ENCODE data around the gene CALCOCO2. TPM values are rescaled to one million over a fixed set of nuclear protein-coding genes. Genes with fewer than 3 reads are reported as not detected.

CALCOCO2 gene
- total and polyA plus RNA-seq, 4 donors, result 23.0 to 64.9 (median 44.0) TPM

DNA sequence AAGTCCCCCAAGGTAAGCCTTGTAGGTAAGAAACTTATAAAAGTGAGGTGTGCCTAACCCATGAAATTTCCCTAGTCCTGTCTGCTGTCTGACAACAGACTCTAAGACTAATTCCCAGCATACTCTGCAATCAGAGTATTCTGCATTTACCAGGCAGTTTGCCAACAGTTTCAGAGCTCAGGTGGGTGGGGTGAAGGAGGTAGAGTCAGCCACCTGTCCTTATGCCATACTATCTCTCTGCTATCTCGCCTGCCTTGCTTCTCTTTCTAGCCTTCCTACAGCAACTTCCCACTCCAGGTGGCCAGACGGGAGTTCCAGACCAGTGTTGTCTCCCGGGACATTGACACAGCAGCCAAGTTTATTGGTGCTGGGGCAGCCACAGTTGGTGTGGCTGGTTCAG is 64.1 kb downstream of the CALCOCO2 start:
- 86% methylated on average over 3 of the region's 3 CpGs for WGBS
- Histone ChIP-seq H3K4me3 (ENCODE audit: low read depth in 1 of 3, low read length in 3 of 3) (no peak overlapping the region), H3K9ac (ENCODE audit: low read depth in 1 of 2, low read length in 2 of 2) (no peak overlapping the region), H3K27ac (ENCODE audit: low read depth in 1 of 2, low read length in 2 of 2) (no peak overlapping the region), H3K36me3 (ENCODE audit: control insufficient read depth in 4 of 4, insufficient read depth in 3 of 4, low read depth in 1 of 4, low read length in 3 of 4) (peaks cover 3 to 22% (median 12%) of the 10 kb centered on the region in 4 donors), H3K27me3 (ENCODE audit: control insufficient read depth in 4 of 4, insufficient read depth in 4 of 4, low read length in 3 of 4) (no peaks in the 10 kb centered on the region), H3K9me3 (ENCODE audit: control insufficient read depth in 4 of 4, low read length in 3 of 4) (no peaks in the 10 kb centered on the region), H3K4me1 (ENCODE audit: control insufficient read depth in 4 of 4, insufficient read depth in 4 of 4, low read length in 3 of 4) (peaks cover 0 to 16% (median 12%) of the 10 kb centered on the region in 4 donors)
- TF ChIP-seq HNF4G (IDR thresholded peaks at IDR 0.05), result no peak
- TF ChIP-seq RAD21 (IDR thresholded peaks at IDR 0.05), result no peak
- no peak for DNase-seq (ENCODE audit: low spot score)

- Histone ChIP-seq H3K9me3 (ENCODE audit: control insufficient read depth in 4 of 4, low read length in 3 of 4) (no peaks in the 10 kb centered on the region), H3K4me1 (ENCODE audit: control insufficient read depth in 4 of 4, insufficient read depth in 4 of 4, low read length in 3 of 4) (no peaks in the 10 kb centered on the region), H3K9ac (ENCODE audit: low read depth in 1 of 2, low read length in 2 of 2) (no peak overlapping the region), H3K36me3 (ENCODE audit: control insufficient read depth in 4 of 4, insufficient read depth in 3 of 4, low read depth in 1 of 4, low read length in 3 of 4) (peaks cover 0 to 14% (median 3%) of the 10 kb centered on the region in 4 donors), H3K4me3 (ENCODE audit: low read depth in 1 of 3, low read length in 3 of 3) (no peak overlapping the region), H3K27me3 (ENCODE audit: control insufficient read depth in 4 of 4, insufficient read depth in 4 of 4, low read length in 3 of 4) (no peaks in the 10 kb centered on the region), H3K27ac (ENCODE audit: low read depth in 1 of 2, low read length in 2 of 2) (no peak overlapping the region)
- DNase-seq (ENCODE audit: low spot score), result no peak
- no peak for TF ChIP-seq RXRA (IDR thresholded peaks at IDR 0.05)
- no peak for TF ChIP-seq HNF4A (conservative IDR thresholded peaks at IDR 0.05)
- no peak for TF ChIP-seq TAF1 (conservative IDR thresholded peaks at IDR 0.05)
- TF ChIP-seq EGR1 (IDR thresholded peaks at IDR 0.05; ENCODE audit: low read depth in 2 of 2), result no peak
- TF ChIP-seq, protein P1, sequence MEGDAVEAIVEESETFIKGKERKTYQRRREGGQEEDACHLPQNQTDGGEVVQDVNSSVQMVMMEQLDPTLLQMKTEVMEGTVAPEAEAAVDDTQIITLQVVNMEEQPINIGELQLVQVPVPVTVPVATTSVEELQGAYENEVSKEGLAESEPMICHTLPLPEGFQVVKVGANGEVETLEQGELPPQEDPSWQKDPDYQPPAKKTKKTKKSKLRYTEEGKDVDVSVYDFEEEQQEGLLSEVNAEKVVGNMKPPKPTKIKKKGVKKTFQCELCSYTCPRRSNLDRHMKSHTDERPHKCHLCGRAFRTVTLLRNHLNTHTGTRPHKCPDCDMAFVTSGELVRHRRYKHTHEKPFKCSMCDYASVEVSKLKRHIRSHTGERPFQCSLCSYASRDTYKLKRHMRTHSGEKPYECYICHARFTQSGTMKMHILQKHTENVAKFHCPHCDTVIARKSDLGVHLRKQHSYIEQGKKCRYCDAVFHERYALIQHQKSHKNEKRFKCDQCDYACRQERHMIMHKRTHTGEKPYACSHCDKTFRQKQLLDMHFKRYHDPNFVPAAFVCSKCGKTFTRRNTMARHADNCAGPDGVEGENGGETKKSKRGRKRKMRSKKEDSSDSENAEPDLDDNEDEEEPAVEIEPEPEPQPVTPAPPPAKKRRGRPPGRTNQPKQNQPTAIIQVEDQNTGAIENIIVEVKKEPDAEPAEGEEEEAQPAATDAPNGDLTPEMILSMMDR (IDR thresholded peaks at IDR 0.05; ENCODE audit: low read depth, low read length, missing input control), result no peak
- TF ChIP-seq NR2F2 (IDR thresholded peaks at IDR 0.05), result no peak
- TF ChIP-seq YY1 (IDR thresholded peaks at IDR 0.05), result no peak
- no peak for TF ChIP-seq FOXA1 (IDR thresholded peaks at IDR 0.05)
- TF ChIP-seq SP1 (IDR thresholded peaks at IDR 0.05), result no peak
- TF ChIP-seq GABPA (IDR thresholded peaks at IDR 0.05 in 1 of 2, conservative IDR thresholded peaks at IDR 0.05 in 1 of 2), result no peak
- no peak for TF ChIP-seq FOXA2 (IDR thresholded peaks at IDR 0.05)
- no peak for TF ChIP-seq REST (IDR thresholded peaks at IDR 0.05)
- TF ChIP-seq ZBTB33 (IDR thresholded peaks at IDR 0.05), result no peak
- TF ChIP-seq ATF3 (IDR thresholded peaks at IDR 0.05), result no peak
- TF ChIP-seq HNF4G (IDR thresholded peaks at IDR 0.05), result no peak
- TF ChIP-seq MAX (IDR thresholded peaks at IDR 0.05), result no peak
- TF ChIP-seq RAD21 (IDR thresholded peaks at IDR 0.05), result no peak
- 91% methylated on average over 1 of the region's 1 CpG for WGBS
Observed at GRCh38 chr17:48901241-48901640, 70.4 kb downstream of the CALCOCO2 start.

Measured in liver (tissue), 9 donors.